ENCODE results near the gene NEGR1.

The NEGR1 gene

GRCh38 chr1:71509051-71509595 is 773.2 kb downstream of the NEGR1 start:
- Mint-ChIP-seq H3K27me3 (no peaks in the 10 kb centered on the region), H3K9me3 (peaks cover 1% of the 10 kb centered on the region), H3K27ac (no peak overlapping the region), H3K4me1 (no peaks in the 10 kb centered on the region), H3K36me3 (no peaks in the 10 kb centered on the region), H3K4me3 (no peak overlapping the region)
- no peak for ATAC-seq (ENCODE audit: low read depth)
- DNase-seq (ENCODE audit: low spot score in 2 of 2): no peak

- Mint-ChIP-seq H3K36me3 (no peaks in the 10 kb centered on the region), H3K9me3 (peaks cover 4% of the 10 kb centered on the region), H3K27ac (no peak overlapping the region), H3K4me3 (no peak overlapping the region), H3K4me1 (no peaks in the 10 kb centered on the region), H3K27me3 (no peaks in the 10 kb centered on the region)
- DNase-seq (ENCODE audit: low spot score in 2 of 2) (no peak), ATAC-seq (ENCODE audit: low read depth) (no peak)
Measured at GRCh38 chr1:71502006-71502405, 780.3 kb downstream of the NEGR1 start.

- Mint-ChIP-seq H3K9me3 (peaks cover 6% of the 10 kb centered on the region), H3K27ac (no peak overlapping the region), H3K4me3 (no peak overlapping the region), H3K36me3 (no peaks in the 10 kb centered on the region), H3K4me1 (no peaks in the 10 kb centered on the region), H3K27me3 (no peaks in the 10 kb centered on the region)
- DNase-seq (ENCODE audit: low spot score in 2 of 2) (no peak), ATAC-seq (ENCODE audit: low read depth) (no peak)
Measured at GRCh38 chr1:71498542-71498941, 783.8 kb downstream of the NEGR1 start.

GRCh38 chr1:71494163-71494562 is 788.2 kb downstream of the NEGR1 start:
- ATAC-seq (ENCODE audit: low read depth) (no peak), DNase-seq (ENCODE audit: low spot score in 2 of 2) (no peak)
- H3K36me3 Mint-ChIP-seq: no peaks in the 10 kb centered on the region
- H3K27me3 Mint-ChIP-seq: no peaks in the 10 kb centered on the region
- H3K9me3 Mint-ChIP-seq: peaks cover 3% of the 10 kb centered on the region
- H3K4me3 Mint-ChIP-seq: no peak overlapping the region
- no peak overlapping the region for H3K27ac Mint-ChIP-seq
- H3K4me1 Mint-ChIP-seq: no peaks in the 10 kb centered on the region

- Mint-ChIP-seq H3K27me3 (no peaks in the 10 kb centered on the region), H3K9me3 (peaks cover 3% of the 10 kb centered on the region), H3K27ac (no peak overlapping the region), H3K4me1 (no peaks in the 10 kb centered on the region), H3K36me3 (no peaks in the 10 kb centered on the region), H3K4me3 (no peak overlapping the region)
- no peak for DNase-seq (ENCODE audit: low spot score in 2 of 2)
- ATAC-seq (ENCODE audit: low read depth): no peak
Measured at GRCh38 chr1:71492298-71493041, 789.9 kb downstream of the NEGR1 start.

GRCh38 chr1:71490432-71490831 is 791.9 kb downstream of the NEGR1 start:
- Mint-ChIP-seq H3K4me3 (no peak overlapping the region), H3K36me3 (no peaks in the 10 kb centered on the region), H3K27me3 (no peaks in the 10 kb centered on the region), H3K9me3 (peaks cover 2% of the 10 kb centered on the region), H3K27ac (no peak overlapping the region), H3K4me1 (no peaks in the 10 kb centered on the region)
- no peak for DNase-seq (ENCODE audit: low spot score in 2 of 2)
- ATAC-seq (ENCODE audit: low read depth): no peak

GRCh38 chr1:71488555-71489252 is 793.6 kb downstream of the NEGR1 start:
- H3K27me3 Mint-ChIP-seq: no peaks in the 10 kb centered on the region
- no peak overlapping the region for H3K27ac Mint-ChIP-seq
- no peaks in the 10 kb centered on the region for H3K36me3 Mint-ChIP-seq
- DNase-seq (ENCODE audit: low spot score in 2 of 2) (no peak), ATAC-seq (ENCODE audit: low read depth) (no peak)
- no peak overlapping the region for H3K4me3 Mint-ChIP-seq
- H3K4me1 Mint-ChIP-seq: no peaks in the 10 kb centered on the region
- peaks cover under 1% of the 10 kb centered on the region for H3K9me3 Mint-ChIP-seq

- ATAC-seq (ENCODE audit: low read depth): no peak
- no peaks in the 10 kb centered on the region for H3K4me1 Mint-ChIP-seq
- no peaks in the 10 kb centered on the region for H3K27me3 Mint-ChIP-seq
- H3K27ac Mint-ChIP-seq: no peak overlapping the region
- no peaks in the 10 kb centered on the region for H3K9me3 Mint-ChIP-seq
- no peaks in the 10 kb centered on the region for H3K36me3 Mint-ChIP-seq
- no peak overlapping the region for H3K4me3 Mint-ChIP-seq
- no peak for DNase-seq (ENCODE audit: low spot score in 2 of 2)
Measured at GRCh38 chr1:71473331-71473730, 809.0 kb downstream of the NEGR1 start.

- H3K9me3 Mint-ChIP-seq: no peaks in the 10 kb centered on the region
Measured at GRCh38 chr1:71465093-71465492, 817.2 kb downstream of the NEGR1 start.

GRCh38 chr1:71464016-71464415 is 818.3 kb downstream of the NEGR1 start:
- DNase-seq (ENCODE audit: low spot score in 2 of 2) (no peak), ATAC-seq (ENCODE audit: low read depth) (no peak)
- Mint-ChIP-seq H3K27ac (no peak overlapping the region), H3K36me3 (no peaks in the 10 kb centered on the region), H3K27me3 (no peaks in the 10 kb centered on the region), H3K4me1 (no peaks in the 10 kb centered on the region), H3K9me3 (no peaks in the 10 kb centered on the region), H3K4me3 (no peak overlapping the region)

More at GRCh38 chr1:71465093-71465492, 817.2 kb downstream of the NEGR1 start:
- no peaks in the 10 kb centered on the region for H3K36me3 Mint-ChIP-seq
- ATAC-seq (ENCODE audit: low read depth) (no peak), DNase-seq (ENCODE audit: low spot score in 2 of 2) (no peak)
- H3K27ac Mint-ChIP-seq: no peak overlapping the region
- H3K4me1 Mint-ChIP-seq: no peaks in the 10 kb centered on the region
- H3K4me3 Mint-ChIP-seq: no peak overlapping the region
- no peaks in the 10 kb centered on the region for H3K27me3 Mint-ChIP-seq

- Mint-ChIP-seq H3K9me3 (no peaks in the 10 kb centered on the region), H3K27me3 (no peaks in the 10 kb centered on the region), H3K27ac (no peak overlapping the region), H3K4me3 (no peak overlapping the region), H3K4me1 (no peaks in the 10 kb centered on the region), H3K36me3 (no peaks in the 10 kb centered on the region)
- ATAC-seq (ENCODE audit: low read depth): no peak
- DNase-seq (ENCODE audit: low spot score in 2 of 2): no peak
Measured at GRCh38 chr1:71463144-71463543, 819.2 kb downstream of the NEGR1 start.

GRCh38 chr1:71462247-71462646 is 820.1 kb downstream of the NEGR1 start:
- Mint-ChIP-seq H3K27me3 (no peaks in the 10 kb centered on the region), H3K27ac (no peak overlapping the region), H3K9me3 (no peaks in the 10 kb centered on the region), H3K4me1 (no peaks in the 10 kb centered on the region), H3K36me3 (no peaks in the 10 kb centered on the region), H3K4me3 (no peak overlapping the region)
- ATAC-seq (ENCODE audit: low read depth): no peak
- no peak for DNase-seq (ENCODE audit: low spot score in 2 of 2)

GRCh38 chr1:71461416-71461815 is 820.9 kb downstream of the NEGR1 start:
- no peak for DNase-seq (ENCODE audit: low spot score in 2 of 2)
- Mint-ChIP-seq H3K36me3 (no peaks in the 10 kb centered on the region), H3K27ac (no peak overlapping the region), H3K9me3 (no peaks in the 10 kb centered on the region), H3K4me3 (no peak overlapping the region), H3K4me1 (no peaks in the 10 kb centered on the region), H3K27me3 (no peaks in the 10 kb centered on the region)
- ATAC-seq (ENCODE audit: low read depth): no peak

GRCh38 chr1:71448444-71448843 is 833.9 kb downstream of the NEGR1 start:
- DNase-seq (ENCODE audit: low spot score in 2 of 2): no peak
- Mint-ChIP-seq H3K27me3 (no peaks in the 10 kb centered on the region), H3K4me1 (no peaks in the 10 kb centered on the region), H3K9me3 (peaks cover 5% of the 10 kb centered on the region), H3K4me3 (no peak overlapping the region), H3K27ac (no peak overlapping the region), H3K36me3 (no peaks in the 10 kb centered on the region)
- no peak for ATAC-seq (ENCODE audit: low read depth)

Data from memory B cell (primary cell).